HG03095 (cell line): ENCODE results near the gene CD2AP.

Experiments used
- ATAC-seq: cut with Tn5 transposase; IDR thresholded peaks from one replicate; pipeline ENCODE4 v1.9.1; 2021; ENCODE audit warnings: moderate library complexity; ENCODE audit not compliant: unreplicated experiment

The CD2AP gene

DNA sequence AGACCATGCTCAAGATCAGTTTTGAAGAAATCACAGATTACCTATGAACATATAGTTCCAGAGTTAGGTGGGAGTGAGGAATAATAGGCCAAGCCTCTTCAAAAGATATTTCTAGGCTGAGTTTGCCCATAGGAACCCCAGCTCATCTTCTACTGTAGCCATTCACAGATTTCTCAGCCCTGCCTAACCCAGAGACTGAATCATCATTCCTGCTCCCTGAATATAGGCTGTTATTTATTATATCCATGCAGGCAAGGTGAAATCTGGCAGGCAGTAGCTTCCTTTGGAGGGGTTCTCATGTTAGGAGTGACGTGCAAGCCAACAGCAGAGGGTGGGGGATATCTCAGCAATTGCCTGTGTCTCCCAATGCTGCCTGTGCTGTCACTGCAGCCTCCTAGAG lies 195.2 kb downstream of the CD2AP start:
- ATAC-seq: no peak

DNA sequence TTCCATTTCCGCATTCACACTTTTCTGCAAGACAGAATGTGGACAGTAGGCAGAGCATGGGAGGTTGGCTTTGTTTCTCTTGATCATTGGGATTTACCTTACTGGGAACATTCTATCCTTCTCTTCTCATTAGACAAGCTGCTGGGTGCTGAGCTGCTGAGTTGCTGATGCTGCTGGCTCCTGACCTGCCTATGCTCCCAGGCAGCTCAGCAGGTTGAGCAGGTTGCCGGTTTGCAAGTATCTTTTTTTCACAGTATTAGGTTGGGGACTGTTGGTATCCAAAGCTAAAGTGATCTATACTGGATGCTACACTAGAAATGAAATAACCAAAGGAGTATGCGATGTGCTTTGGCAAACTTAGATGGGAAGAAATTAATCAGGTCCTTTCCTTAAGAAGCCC lies 197.1 kb downstream of the CD2AP start:
- no peak for ATAC-seq
